Hepatocyte (in vitro differentiated cells): Measurements from ENCODE around the gene PLOD2. TPM values are rescaled to one million over a fixed set of nuclear protein-coding genes. Genes with fewer than 3 reads are reported as not detected.

Experiments used
- DNase-seq: peaks from one replicate; pipeline ENCODE4 v3.0.0-alpha.2; 2016; ENCODE audit warnings: low spot score
- H2AFZ ChIP-seq: fragments of 200-600 bp; sonication (generic); 2 replicates; pipeline ENCODE4 v1.6.0; 2016; ENCODE audit warnings: antibody characterized with exemption, mild to moderate bottlenecking
- H3K27ac ChIP-seq: fragments of 200-600 bp; sonication (generic); 2 replicates; pipeline ENCODE4 v1.5.1; 2016; ENCODE audit warnings: mild to moderate bottlenecking
- H3K27me3 ChIP-seq: fragments of 200-600 bp; sonication (generic); 2 replicates; pipeline ENCODE4 v1.6.1; 2016
- H3K36me3 ChIP-seq: fragments of 200-600 bp; sonication (generic); replicated peaks from 2 replicates; pipeline ENCODE4 v1.5.1; 2016; ENCODE audit warnings: low read depth; ENCODE audit not compliant: insufficient read depth
- H3K4me1 ChIP-seq: fragments of 200-600 bp; sonication (generic); 2 replicates; pipeline ENCODE4 v1.5.1; 2016; ENCODE audit warnings: mild to moderate bottlenecking, moderate library complexity; ENCODE audit not compliant: insufficient read depth
- H3K4me2 ChIP-seq: fragments of 200-600 bp; sonication (generic); 2 replicates; pipeline ENCODE4 v1.6.0; 2016
- H3K4me3 ChIP-seq: fragments of 200-600 bp; sonication (generic); 2 replicates; pipeline ENCODE4 v1.5.1; 2016; ENCODE audit warnings: mild to moderate bottlenecking
- H3K79me2 ChIP-seq: fragments of 200-600 bp; sonication (generic); 2 replicates; pipeline ENCODE4 v1.6.0; 2017; ENCODE audit warnings: mild to moderate bottlenecking
- H3K9me2 ChIP-seq: fragments of 200-600 bp; sonication (generic); replicated peaks from 2 replicates; pipeline ENCODE4 v1.6.0; 2017; ENCODE audit warnings: mild to moderate bottlenecking; ENCODE audit not compliant: insufficient read depth
- H3K9me3 ChIP-seq: fragments of 200-600 bp; sonication (generic); 2 replicates; pipeline ENCODE4 v1.5.1; 2016; ENCODE audit warnings: low read depth, mild to moderate bottlenecking
- H4K20me1 ChIP-seq: fragments of 200-600 bp; sonication (generic); 2 replicates; pipeline ENCODE4 v1.6.0; 2016; ENCODE audit warnings: mild to moderate bottlenecking; ENCODE audit not compliant: insufficient read depth, poor library complexity, severe bottlenecking
- CTCF ChIP-seq: fragments of 200-600 bp; sonication (generic); IDR thresholded peaks from 2 replicates; pipeline ENCODE4 v1.5.1; 2016; ENCODE audit warnings: antibody characterized with exemption, mild to moderate bottlenecking; ENCODE audit not compliant: poor library complexity
- EZH2 ChIP-seq: fragments of 200-600 bp; sonication (generic); IDR thresholded peaks from 2 replicates; pipeline ENCODE4 v1.6.1; 2016; ENCODE audit warnings: antibody characterized with exemption, mild to moderate bottlenecking, borderline replicate concordance
- EZH2phosphoT487 ChIP-seq: fragments of 200-600 bp; sonication (generic); IDR thresholded peaks from one replicate; pipeline ENCODE4 v1.6.1; 2018; ENCODE audit warnings: antibody characterized with exemption, mild to moderate bottlenecking, low read depth, moderate library complexity; ENCODE audit not compliant: unreplicated experiment, severe bottlenecking
- WGBS: methylation state at CpG from one replicate; pipeline ENCODE4 v1.1.6; 2016; ENCODE audit warnings: low lambda C conversion rate; ENCODE audit errors: missing lambda C conversion rate; 5-methylcytosine and 5-hydroxymethylcytosine counted together
- polyA plus RNA-seq: library from polyadenylated mRNA; unstranded; fragments of >200 nt; fragmentation: Nextera tagmentation; extraction: Ambion mirVana; gene quantifications from 2 replicates; pipeline ENCODE4 v1.2.1, GENCODE V29; 2016
- total RNA-seq: library from RNA; depleted of rRNA; stranded (reverse); fragments of >200 nt; gene quantifications from 2 replicates; pipeline ENCODE4 v1.2.3, GENCODE V29; 2014

PLOD2 gene
- total and polyA plus RNA-seq, 2 experiments from 2014 or later = 97.3 to 148 TPM

GRCh38 chr3:146159616-146160320 is 1.2 kb downstream of the PLOD2 start:
- 16% methylated on average over 7 of the region's 7 CpGs for WGBS
- no peaks in the 10 kb centered on the region for H3K36me3 ChIP-seq
- peak; percentile 23 for TF ChIP-seq EZH2phosphoT487
- no peak for TF ChIP-seq CTCF
- no peak for TF ChIP-seq EZH2
- H3K4me1 ChIP-seq = peaks cover 24% of the 10 kb centered on the region
- peak overlapping the region; percentile 73 for H3K4me3 ChIP-seq
- H3K4me2 ChIP-seq = peak overlapping the region; percentile 80
- peak overlapping the region; percentile 95 for H3K27ac ChIP-seq
- peak overlapping the region; percentile 81 for H2AFZ ChIP-seq
- DNase-seq = no peak
- no peaks in the 10 kb centered on the region for H3K27me3 ChIP-seq
- H3K9me2 ChIP-seq = no peaks in the 10 kb centered on the region
- H4K20me1 ChIP-seq = no peaks in the 10 kb centered on the region
- peaks cover 57% of the 10 kb centered on the region for H3K79me2 ChIP-seq
- H3K9me3 ChIP-seq = no peaks in the 10 kb centered on the region

GRCh38 chr3:146159037-146159436 is 1.9 kb downstream of the PLOD2 start:
- H3K9me3 ChIP-seq = no peaks in the 10 kb centered on the region
- H3K4me2 ChIP-seq = peak overlapping the region; percentile 80
- peaks cover 65% of the 10 kb centered on the region for H3K79me2 ChIP-seq
- WGBS = 67% methylated on average over 4 of the region's 4 CpGs
- TF ChIP-seq EZH2phosphoT487 (no peak), CTCF (no peak), EZH2 (no peak)
- no peaks in the 10 kb centered on the region for H3K27me3 ChIP-seq
- H3K4me1 ChIP-seq = peaks cover 22% of the 10 kb centered on the region
- no peaks in the 10 kb centered on the region for H3K9me2 ChIP-seq
- H2AFZ ChIP-seq = no peak overlapping the region
- H4K20me1 ChIP-seq = no peaks in the 10 kb centered on the region
- H3K36me3 ChIP-seq = no peaks in the 10 kb centered on the region
- DNase-seq = no peak
- peak overlapping the region; percentile 95 for H3K27ac ChIP-seq
- H3K4me3 ChIP-seq = peak overlapping the region; percentile 73

GRCh38 chr3:146157325-146158060 is 3.5 kb downstream of the PLOD2 start:
- no peaks in the 10 kb centered on the region for H3K9me3 ChIP-seq
- TF ChIP-seq EZH2phosphoT487 (no peak), EZH2 (no peak), CTCF (no peak)
- H3K36me3 ChIP-seq = no peaks in the 10 kb centered on the region
- DNase-seq = no peak
- H3K4me1 ChIP-seq = peaks cover 27% of the 10 kb centered on the region
- H3K27me3 ChIP-seq = no peaks in the 10 kb centered on the region
- H3K9me2 ChIP-seq = no peaks in the 10 kb centered on the region
- H3K27ac ChIP-seq = peak overlapping the region; percentile 42
- H3K79me2 ChIP-seq = peaks cover 80% of the 10 kb centered on the region
- H2AFZ ChIP-seq = no peak overlapping the region
- 87% methylated on average over 2 of the region's 2 CpGs for whole genome bisulfite sequencing
- H3K4me3 ChIP-seq = no peak overlapping the region
- peak overlapping the region; percentile 80 for H3K4me2 ChIP-seq
- H4K20me1 ChIP-seq = no peaks in the 10 kb centered on the region
